Measurements from ENCODE around the gene MTO1. TPM values are rescaled to one million over a fixed set of nuclear protein-coding genes. Genes with fewer than 3 reads are reported as not detected.

Gene MTO1
- total and polyA plus RNA-seq, 2 of the 4 experiments (the other 2 are of a cell fraction), result 15.0 to 39.8 TPM

DNA sequence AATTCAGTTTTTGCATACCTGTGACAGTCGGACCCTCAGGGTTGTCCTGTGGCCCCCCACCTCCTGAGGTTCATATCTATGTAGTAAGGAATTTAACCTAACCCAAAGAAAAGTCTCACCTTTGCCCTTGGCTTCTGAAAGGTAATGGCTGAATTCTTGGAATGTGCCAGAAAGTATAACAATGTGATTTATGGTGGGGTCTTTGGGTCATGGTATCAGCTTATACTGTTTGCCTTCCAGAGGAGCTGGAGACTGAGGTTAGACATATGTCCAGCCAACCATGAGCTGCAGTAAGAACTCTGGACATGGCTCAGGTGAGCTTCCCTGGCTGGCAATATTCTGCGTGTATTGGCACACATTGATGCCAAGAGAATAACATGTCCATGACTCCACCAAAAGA lies 40.0 kb upstream of the MTO1 start:
- Histone ChIP-seq H3K9ac (ENCODE audit: low read depth, low read length) (no peak overlapping the region), H2BK20ac (ENCODE audit: low read depth, low read length) (no peak overlapping the region), H2AFZ (replicated peaks; ENCODE audit: low read length, poor library complexity) (no peak overlapping the region), H2AK9ac (replicated peaks; ENCODE audit: low read depth, low read length, poor library complexity) (no peak overlapping the region), H3K36me3 (ENCODE audit: control insufficient read depth, insufficient read depth, low read length) (peaks cover 9% of the 10 kb centered on the region), H4K20me1 (ENCODE audit: insufficient read depth, low read length) (no peaks in the 10 kb centered on the region), H3K14ac (replicated peaks; ENCODE audit: low read depth, low read length) (no peak overlapping the region), H4K91ac (ENCODE audit: insufficient read depth, low read depth, low read length) (no peak overlapping the region), H3K27me3 (ENCODE audit: control insufficient read depth, insufficient read depth, low read length) (no peaks in the 10 kb centered on the region), H4K5ac (ENCODE audit: low read depth, low read length) (no peak overlapping the region), H3K56ac (ENCODE audit: extremely low read depth, insufficient read depth, low read length) (no peak overlapping the region), H3K4me1 (ENCODE audit: control insufficient read depth, insufficient read depth, low read length) (peaks cover 3% of the 10 kb centered on the region; the same call in 1 of the 2 replicates), H2AK5ac (ENCODE audit: low read depth, low read length) (no peak overlapping the region), H3K9me1 (ENCODE audit: insufficient read depth, low read length) (no peaks in the 10 kb centered on the region), H4K8ac (ENCODE audit: low read depth in 2 of 2, low read length in 2 of 2) (no peak overlapping the region), H3K27ac (ENCODE audit: insufficient read depth, low read length) (no peak overlapping the region), H2BK15ac (ENCODE audit: low read depth, low read length) (no peak overlapping the region), H3K79me1 (ENCODE audit: low read depth in 1 of 2, low read length in 2 of 2) (no peaks in the 10 kb centered on the region; a peak in 1 of 4 replicates), H3K4me3 (ENCODE audit: insufficient read depth, low read depth, low read length) (no peak overlapping the region), H3K4ac (ENCODE audit: low read depth, low read length) (no peak overlapping the region), H2BK120ac (ENCODE audit: low read depth, low read length) (no peak overlapping the region), H3K9me3 (ENCODE audit: control insufficient read depth, insufficient read depth, low read length) (no peaks in the 10 kb centered on the region), H3K4me2 (ENCODE audit: low read depth, low read length) (no peak overlapping the region), H3K23ac (ENCODE audit: low read depth, low read length) (no peak overlapping the region), H2BK5ac (ENCODE audit: low read depth, low read length, poor library complexity, severe bottlenecking) (no peak overlapping the region), H3K18ac (ENCODE audit: low read depth, low read length) (no peak overlapping the region)
- ATAC-seq (ENCODE audit: low read depth), result no peak
- intact Hi-C loops (cut with micrococcal nuclease) (no loop called here), dilution Hi-C loops (cut with HindIII; ENCODE audit: low sequenced_read_pairs, unreplicated experiment) (no loop called here), in situ Hi-C loops (cut with MboI; ENCODE audit: low sequenced_read_pairs) (no loop called here)
- DNase-seq, result no peak
- TF ChIP-seq, protein P1, sequence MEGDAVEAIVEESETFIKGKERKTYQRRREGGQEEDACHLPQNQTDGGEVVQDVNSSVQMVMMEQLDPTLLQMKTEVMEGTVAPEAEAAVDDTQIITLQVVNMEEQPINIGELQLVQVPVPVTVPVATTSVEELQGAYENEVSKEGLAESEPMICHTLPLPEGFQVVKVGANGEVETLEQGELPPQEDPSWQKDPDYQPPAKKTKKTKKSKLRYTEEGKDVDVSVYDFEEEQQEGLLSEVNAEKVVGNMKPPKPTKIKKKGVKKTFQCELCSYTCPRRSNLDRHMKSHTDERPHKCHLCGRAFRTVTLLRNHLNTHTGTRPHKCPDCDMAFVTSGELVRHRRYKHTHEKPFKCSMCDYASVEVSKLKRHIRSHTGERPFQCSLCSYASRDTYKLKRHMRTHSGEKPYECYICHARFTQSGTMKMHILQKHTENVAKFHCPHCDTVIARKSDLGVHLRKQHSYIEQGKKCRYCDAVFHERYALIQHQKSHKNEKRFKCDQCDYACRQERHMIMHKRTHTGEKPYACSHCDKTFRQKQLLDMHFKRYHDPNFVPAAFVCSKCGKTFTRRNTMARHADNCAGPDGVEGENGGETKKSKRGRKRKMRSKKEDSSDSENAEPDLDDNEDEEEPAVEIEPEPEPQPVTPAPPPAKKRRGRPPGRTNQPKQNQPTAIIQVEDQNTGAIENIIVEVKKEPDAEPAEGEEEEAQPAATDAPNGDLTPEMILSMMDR (conservative IDR thresholded peaks at IDR 0.05; ENCODE audit: low read depth, low read length), result no peak
- TF ChIP-seq RFX5 (IDR thresholded peaks at IDR 0.05; ENCODE audit: low read depth, low read length) (no peak), BHLHE40 (IDR thresholded peaks at IDR 0.05; ENCODE audit: low read depth, low read length) (no peak), MAZ (IDR thresholded peaks at IDR 0.05; ENCODE audit: borderline replicate concordance, low read depth, low read length) (no peak)
- CTCF ChIA-PET, result interaction anchor here (0.6 kb wide), 1 partner anchor 31 kb away, joined by 3 read pairs; the partner anchor contains the start of gene CGAS
- no CpG with 5 or more reads among the region's 2 CpGs for WGBS, 2 experiments (ENCODE audit: extremely low coverage in 2 of 2, insufficient read length in 1 of 2)
- POLR2A ChIA-PET (ENCODE audit: unreplicated experiment), result no interaction called here
- BruUV-seq (replicated peaks), result no TSS peak

Data from IMR-90 (cell line).